Heart left ventricle (tissue), 13 donors: ENCODE measurements around the gene SLC39A13.

Source experiments
- CTCF ChIP-seq, 12 donors: fragments of 200-600 bp; sonication (generic) in 4 of 12; IDR thresholded peaks; one replicate each; pipeline versions ENCODE4 v1.5.0 to v1.8.0; 2018 to 2022; ENCODE audit warnings: antibody characterized with exemption in 12 of 12, mild to moderate bottlenecking in 5 of 12
- POLR2A ChIP-seq, 2 donors: fragments of 450-650 bp; IDR thresholded peaks; one replicate each; pipeline ENCODE4 v1.6.1; 2017; ENCODE audit warnings: antibody characterized with exemption in 2 of 2, mild to moderate bottlenecking in 2 of 2, moderate library complexity in 2 of 2
- donor health status: ischemic (EF 13 %, LVEDD 7.1; RV severe dilation, severe dysfunction).
- donor health status: DM: no; HTN: yes; CAD: no.
- donor health status: DM: no; HTN: no; CAD: no.
- donor health status: ischemic (EF 25% LVEDD 6.9; RV normal size, moderate dysfunction).
- donor health status: ischemic (EF 25% LVEDD 5.7; RV mildly dilated, moderate dysfunction).
- donor health status: ischemic (EF 35%, LVEDD 5.7; RV mildly dilated, moderate dysfunction).
- donor health status: nonischemic (EF 11% LVEDD 7.7; RV severe dilation, severe dysfunction).
- donor health status: DM: yes; HTN: yes; CAD: no.
- donor health status: PGD.
- donor health status: ischemic (EF 29% LVEDD 5.4; RV normal size, mild dysfunction).
- donor health status: nonischemic (EF 23%, LVEDD 6.1; RV moderate dilation, normal function).

GRCh38 chr11:47453365-47453764 is 45.0 kb downstream of the SLC39A13 start:
- TF ChIP-seq CTCF (IDR thresholded peaks at IDR 0.05): no peak
- TF ChIP-seq POLR2A (IDR thresholded peaks at IDR 0.05): no peak
